GM19023 (cell line): ENCODE measurements around the gene SYPL2.
A peak's percentile ranks its signal among the peaks of the same experiment; 100 is the strongest.
"Not testable (repeated sequence)": the region's sequence is repeated elsewhere in the genome, so short reads cannot be mapped to it uniquely, and the experiment has no call there.

Source experiments
- ATAC-seq: cut with Tn5 transposase; IDR thresholded peaks from one replicate; pipeline ENCODE4 v1.9.1; 2021; ENCODE audit warnings: mild to moderate bottlenecking, moderate library complexity; ENCODE audit not compliant: unreplicated experiment

The SYPL2 gene

DNA sequence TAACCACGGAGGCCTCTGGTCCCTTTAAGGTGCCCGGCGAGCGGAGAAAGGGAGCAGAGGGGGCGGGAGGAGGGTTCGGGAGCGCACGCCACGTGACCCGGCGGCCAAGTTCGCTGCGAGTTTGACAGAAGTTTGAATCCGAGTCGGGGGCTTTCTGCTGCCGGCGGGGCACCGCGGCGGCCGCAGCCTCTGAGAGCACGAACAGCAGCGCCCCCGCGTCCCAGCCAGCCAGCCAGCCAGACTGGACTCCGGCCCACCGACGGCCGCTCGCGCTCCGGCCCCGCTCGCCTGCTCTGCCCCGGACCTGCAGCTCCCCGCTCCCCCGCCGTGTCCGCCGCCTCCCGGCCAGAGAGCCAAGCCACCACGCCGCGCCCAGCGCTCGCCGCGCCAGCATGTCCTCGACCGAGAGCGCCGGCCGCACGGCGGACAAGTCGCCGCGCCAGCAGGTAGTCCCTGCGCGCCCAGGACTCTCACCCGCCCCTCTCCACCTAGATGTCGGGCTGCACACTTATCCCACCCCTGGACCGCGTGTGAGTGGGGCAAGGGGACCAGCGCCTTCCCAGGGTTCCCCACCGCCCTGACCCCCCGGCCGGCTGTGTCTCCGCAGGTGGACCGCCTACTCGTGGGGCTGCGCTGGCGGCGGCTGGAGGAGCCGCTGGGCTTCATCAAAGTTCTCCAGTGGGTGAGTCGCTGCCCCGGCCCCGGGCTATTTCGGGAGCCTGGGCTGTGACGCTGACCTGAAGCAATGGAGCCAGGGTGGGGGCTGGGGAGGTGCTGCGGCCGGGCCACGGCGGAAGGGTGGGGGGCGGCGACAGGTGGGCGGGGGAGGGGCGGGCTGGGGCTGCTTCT, at the start of gene SYPL2:
Gene SYPL2, plus strand, starts transcription at position 95 of the 849 bp plus-strand sequence. Its CDS starts 298 bp downstream, at position 393.
- no peak for ATAC-seq

DNA sequence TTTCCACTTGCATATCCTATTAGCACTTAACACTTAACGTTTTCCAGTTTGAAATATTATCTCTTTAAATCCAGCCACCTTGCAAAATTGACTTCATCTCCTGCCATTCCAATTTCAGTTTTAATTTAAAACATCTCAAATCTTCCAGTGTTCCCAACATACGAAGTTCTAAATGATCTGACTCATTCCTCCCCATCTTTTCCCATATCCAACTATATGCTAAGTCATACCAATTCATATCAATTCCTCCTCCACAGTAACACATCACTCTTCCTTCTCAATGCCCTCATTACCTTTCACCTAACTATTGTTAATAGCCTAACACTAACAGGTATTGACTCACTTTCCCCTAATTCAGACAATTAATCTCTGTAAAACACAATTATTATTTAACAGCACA, 42.8 kb upstream of the SYPL2 start:
- no peak for ATAC-seq

DNA sequence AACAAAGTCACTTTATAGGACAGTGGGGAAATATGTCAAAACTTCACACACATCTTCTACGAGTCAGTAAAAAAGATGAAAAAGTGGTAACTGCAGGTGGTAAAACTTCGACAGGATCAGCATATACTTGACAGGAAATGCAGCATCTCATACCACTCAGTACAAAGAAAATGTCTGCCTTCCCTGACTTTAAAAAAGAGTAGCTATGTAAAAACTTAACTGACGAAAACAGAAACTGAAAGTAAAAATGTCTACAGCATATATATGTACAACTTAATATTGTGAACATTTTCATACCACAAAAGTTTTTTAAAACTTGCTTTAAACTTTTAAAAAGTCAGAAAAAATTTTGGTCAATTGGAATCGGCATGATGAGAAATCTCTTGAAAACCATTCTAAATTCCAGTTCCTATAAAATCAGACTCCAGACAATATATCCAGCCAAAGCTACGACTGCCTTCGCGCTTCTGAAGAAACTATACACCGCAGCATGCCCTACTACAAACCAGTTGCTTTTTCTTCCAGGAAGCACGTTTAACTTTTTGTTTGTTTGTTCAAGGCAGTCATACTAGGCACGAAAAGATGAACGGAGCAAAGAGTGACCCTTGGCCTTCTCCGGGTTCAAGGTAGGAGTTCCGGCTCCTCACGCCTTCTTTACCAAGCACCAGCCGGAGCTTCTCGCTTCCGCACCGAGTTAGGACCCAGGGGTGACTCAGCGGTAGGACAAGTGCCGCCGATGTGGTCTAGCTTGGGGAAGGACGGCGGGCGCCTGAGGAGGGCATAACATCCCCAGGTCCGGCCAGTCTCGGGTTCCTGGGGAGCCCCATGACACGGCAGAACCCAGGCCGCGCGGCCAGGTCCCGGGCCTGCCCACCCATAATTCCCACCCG, 40.7 kb upstream of the SYPL2 start:
- peak; percentile 28 for ATAC-seq

DNA sequence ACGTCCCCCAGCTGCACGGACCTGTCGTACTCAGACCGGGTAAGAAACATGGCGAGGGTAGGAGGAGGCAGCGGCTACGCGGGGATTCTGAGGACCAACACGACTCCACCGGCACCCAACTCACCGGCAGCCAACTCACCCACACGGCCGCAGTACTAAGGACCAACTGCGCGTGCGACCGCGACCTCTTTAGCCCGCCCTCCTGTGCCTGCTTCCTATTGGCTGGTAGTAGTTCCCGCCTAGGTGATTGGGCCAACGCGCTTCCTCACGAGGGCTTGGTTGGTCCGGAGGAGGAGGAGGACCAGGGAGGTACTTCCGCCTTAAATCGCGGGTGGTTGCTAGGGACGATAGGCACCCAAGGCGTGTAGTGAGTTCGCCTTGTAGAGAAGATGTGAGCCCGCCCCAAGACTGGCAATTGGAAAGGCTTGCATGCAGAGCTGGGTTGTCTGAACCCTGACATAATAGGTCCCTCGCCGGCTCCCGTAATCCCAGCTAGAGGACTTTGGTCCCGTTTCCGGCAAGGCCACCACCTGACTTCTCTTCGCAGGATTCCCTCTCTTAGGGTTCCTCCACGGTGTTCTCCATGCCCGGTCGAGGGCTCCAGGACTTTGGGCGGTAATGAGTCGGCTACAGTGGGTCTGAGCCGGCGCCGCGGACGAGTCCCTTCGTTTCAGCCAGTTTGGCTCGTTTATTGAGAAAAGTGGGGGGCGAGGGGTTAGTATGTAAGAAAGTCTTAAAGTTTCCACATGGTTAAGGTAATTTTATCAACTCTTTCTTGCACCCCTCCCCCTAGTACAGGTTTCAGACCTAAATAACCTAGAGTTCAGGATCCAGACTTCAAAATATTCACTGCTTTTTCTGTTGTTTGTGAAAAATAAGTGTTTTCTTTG, 39.8 kb upstream of the SYPL2 start, which contains the start of gene PSMA5:
Gene PSMA5, minus strand, starts transcription at position 168 of the 890 bp plus-strand sequence. Its CDS starts 118 bp downstream, at position 50.
- peak; percentile 98 for ATAC-seq

DNA sequence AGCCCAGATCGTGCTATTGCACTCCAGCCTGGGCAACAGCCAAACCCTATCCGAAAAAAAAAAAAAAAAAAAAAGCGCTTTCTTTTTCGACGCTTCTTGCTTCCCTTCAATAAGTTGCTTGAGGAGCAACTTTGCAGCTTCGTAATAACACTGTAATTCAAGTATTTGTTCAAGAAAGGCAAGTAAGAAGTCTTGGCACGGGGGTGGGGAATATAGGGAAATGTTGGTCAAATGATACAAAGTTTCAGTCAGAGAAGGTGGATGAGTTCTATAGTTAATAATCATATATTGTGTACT, 39.2 kb upstream of the SYPL2 start:
- ATAC-seq: no peak

DNA sequence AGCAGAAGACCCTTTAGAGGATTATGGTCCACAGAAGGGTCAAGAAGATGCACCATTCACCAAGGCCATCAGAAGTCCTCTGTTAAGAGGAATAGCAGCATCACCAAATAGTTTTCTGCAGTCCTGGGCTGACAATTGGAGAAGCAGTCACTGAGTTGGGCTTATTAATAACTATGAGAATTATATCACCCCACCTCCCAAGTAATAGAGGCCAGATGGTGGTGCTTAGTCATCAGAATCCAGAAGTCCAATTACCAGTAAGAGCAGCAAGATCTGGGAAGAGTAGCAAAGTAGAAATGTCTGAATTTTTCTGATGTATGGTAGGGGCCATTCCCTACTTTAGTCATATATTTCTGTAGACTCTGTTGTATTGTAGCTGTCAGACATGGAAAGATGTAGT, 34.0 kb upstream of the SYPL2 start:
- ATAC-seq: no peak

DNA sequence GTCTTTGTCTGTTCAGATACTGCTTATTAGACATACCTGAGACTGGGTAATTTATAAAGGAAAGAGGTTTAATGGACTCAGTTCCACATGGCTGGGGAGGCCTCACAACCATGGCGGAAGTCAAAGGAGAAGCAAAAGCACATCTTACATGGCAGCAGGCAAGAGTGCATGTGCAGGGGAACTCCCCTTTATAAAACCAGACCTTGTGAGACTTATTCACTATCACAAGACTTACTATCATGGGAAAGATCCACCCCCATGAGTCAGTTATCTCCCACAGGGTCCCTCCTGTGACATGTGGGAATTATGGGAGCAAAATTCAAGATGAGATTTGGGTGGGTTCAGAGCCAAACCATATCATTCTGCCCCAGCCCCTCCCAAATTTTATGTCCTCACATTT, 33.0 kb upstream of the SYPL2 start:
- no peak for ATAC-seq

DNA sequence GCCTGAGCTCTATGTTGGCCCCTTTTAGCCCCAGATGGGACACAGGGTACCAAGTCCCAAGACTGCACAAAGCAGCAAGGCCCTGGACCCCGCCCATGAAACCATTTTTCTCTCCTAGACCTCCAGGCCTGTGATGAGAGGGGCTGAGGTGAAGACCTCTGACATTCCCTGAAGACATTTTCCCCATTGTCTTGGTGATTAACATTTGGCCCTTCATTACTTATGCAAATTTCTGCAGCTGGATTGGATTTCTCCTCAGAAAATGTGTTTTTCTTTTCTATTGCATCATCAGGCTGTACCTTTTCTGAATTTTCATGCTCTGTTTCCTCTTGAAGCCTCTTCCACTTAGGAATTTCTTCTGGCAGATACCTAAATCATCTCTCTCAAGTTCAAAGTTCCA, 31.9 kb upstream of the SYPL2 start:
- ATAC-seq: no peak

DNA sequence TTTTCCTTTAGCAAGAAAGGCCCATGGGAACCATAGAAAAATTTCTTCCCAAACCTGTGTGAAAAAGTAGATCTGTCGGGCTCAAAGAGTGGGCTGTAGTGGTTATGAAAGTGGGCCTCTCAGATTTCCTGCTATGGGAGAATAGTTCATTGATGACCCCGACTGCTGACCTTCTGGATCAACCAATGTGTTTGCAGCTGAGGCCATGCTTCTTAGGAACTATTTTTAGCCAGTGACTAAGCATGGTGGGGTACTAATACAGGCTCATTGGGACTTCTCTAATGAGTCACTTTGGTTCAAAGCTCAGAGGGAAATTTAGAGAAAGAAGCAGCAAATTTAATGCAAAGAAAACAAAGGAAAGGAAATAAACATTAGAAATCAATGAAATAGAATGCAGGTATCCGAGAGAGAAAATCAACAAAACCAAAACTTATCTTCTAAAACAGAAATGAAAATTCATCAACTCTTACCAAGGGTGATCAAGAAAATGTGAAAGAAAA, 27.5 kb upstream of the SYPL2 start:
- no peak for ATAC-seq

DNA sequence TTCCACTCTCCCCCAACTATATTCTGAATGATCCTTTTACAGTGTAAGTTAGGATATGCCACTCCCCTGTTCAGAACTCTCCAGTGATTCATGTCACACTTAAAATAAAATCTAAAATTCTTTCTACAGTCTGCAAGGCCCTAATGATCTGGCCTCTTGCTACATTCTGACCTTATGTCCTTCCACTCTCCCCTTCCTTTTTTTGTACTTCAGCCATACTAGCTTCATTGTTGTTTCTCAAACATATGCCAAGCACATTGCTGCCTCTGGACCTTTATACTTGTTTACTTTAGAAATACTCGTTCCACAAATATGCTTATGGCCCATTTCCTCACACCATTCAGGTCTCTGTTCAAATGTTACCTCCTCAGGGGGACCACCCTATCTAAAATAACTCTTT, 25.3 kb upstream of the SYPL2 start:
- no peak for ATAC-seq

DNA sequence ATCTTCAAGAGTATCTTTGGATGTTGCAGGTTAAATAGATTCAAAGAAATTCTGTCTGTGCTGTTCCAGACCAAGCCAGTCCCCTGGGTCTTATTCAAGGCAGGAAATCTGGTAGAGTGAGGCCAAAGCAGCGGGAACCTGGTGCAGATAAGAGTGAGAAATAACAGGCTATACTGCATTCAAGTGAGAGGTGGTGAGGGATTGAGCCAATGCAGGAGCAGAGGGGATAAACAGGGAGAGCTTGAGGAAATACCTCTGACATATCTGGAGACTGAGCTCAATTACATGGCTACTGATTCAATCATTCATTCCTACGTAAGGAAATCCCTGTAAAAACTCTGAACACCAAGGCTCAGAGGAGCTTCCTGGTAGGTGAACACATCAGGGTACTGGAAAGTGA, 22.9 kb upstream of the SYPL2 start:
- ATAC-seq: no peak

DNA sequence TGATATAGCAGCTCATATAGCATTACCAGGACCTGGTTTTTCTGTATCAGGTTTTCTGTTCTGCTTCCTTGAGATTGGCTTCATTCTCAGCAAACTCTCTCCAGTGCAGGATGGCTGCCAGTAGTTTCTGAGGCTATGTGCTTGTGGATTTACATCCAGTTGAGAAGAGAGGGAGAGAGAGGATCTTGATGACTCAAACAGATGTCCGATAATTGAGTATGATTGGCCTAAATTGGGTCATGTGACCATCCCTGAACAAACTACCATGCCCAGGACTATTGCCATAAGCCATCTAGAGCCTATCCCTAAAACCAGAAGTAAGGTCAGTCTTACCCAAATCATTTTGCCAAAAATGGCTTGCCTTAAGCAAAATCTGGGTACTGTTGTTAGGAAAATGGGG, 22.0 kb upstream of the SYPL2 start:
- no peak for ATAC-seq

DNA sequence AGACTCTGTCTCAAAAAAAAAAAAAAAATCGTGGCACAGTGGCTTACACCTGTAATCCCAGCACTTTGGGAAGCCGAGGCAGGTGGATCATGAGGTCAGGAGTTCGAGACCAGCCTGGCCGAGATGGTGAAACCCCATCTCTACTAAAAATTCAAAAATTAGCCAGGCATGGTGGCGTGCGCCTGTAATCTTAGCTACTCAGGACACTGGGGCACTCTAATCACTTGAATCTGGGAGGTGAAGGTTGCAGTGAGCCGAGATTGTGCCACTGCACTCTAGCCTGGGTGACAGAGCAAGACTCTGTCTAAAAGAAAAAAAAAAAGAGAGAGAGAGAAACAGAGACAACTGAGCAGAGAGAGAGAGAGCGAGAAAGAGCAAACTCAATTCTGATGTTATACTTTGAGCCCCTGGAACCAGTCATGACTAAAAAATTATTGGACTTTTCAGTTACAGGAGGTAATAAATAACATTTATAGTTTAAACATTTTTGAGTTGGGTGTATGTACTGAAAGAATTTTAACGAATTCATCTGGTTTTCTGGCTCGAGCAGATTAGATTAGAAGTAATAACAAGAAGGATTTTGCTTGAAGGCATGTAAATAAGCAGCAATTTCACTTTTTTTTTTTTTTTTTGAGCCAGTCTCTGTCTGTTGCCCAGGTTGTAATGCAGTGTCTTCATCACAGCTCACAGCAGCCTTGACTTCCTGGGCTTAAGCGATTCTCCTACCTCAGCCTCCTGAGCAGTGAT, 20.2 kb upstream of the SYPL2 start:
- ATAC-seq: not testable (repeated sequence)

DNA sequence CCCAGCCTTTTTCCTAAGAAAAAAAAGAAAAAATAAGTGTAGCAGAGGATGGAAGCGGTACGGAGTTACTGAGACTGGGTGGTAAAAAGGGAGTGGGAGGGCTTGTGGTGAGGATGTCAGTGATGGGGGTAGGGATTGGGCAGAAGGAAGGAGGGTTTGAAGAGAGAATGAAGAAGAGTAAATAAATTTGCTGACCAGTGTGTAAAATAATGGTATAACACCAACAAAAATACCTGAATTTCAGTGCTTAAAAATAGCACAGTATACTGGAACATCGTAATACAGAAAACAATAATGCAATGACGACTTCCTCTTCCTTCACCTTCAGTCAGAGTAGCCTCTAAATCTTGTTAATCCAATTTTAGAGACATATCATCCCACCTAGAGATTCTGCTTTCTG, 18.8 kb upstream of the SYPL2 start:
- ATAC-seq: no peak

DNA sequence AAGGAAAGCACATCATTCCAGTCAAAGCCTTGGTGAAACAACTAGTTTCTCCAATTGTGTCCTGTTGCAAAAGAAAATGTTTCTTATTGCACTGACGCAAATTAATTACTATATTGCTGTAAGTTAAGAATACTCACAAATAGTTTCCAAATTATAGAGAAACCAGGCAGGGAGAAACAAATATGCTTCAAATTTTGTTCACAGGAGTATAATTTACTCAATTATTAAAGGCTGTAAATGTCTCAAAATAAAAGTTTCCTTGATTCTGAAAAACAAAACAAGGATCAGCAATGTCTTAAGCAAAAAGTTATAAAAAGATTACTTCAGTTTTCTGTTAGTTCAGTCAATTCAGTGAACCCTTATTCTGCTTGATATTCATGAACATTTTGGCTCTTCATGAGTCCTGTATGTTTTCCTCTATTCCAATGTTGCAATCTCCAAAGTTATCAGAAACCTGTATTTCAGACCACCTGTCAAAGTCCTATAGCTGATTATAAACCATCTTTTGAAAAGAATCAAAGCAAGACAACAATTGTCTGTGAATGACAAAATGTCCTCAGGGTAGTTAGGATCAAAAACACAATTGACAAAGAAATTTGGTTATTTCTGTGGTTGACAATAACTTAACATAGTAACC, 11.7 kb upstream of the SYPL2 start:
- no peak for ATAC-seq

DNA sequence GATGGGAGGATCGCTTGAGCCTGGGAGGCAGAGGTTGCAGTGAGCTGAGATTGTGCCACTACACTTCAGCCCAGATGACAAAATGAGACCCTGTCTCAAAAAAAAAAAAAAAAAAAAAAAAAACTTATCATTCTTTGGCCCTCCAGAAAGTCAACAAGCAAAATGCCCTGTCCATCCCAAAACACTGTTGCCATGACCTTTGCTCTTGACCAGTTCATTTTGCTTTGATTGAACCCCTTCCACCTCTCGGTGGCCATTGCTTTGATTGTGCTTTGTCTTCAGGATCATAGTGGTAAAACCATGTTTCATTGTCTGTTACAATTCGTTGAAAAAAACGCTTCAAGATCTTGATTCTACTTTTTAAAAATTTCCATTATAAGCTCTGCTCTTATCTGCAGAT, 8.5 kb upstream of the SYPL2 start:
- no peak for ATAC-seq

DNA sequence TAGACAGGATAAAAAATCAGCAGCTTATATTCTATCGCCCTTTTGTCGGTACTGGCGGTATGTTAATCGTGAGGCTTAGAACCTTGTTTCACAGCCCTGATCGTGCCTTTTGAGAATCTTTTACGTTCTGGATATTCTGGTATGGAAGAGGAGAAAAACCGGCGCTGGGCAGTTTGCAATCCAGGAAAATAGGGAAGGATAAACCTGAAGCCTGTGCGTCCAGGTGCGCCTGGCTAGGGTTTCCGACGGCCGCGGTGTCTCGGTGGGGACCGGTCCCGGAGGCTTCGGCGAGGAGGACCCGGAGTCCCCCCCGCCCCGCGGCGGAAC, 258 bp upstream of the SYPL2 start:
- no peak for ATAC-seq

DNA sequence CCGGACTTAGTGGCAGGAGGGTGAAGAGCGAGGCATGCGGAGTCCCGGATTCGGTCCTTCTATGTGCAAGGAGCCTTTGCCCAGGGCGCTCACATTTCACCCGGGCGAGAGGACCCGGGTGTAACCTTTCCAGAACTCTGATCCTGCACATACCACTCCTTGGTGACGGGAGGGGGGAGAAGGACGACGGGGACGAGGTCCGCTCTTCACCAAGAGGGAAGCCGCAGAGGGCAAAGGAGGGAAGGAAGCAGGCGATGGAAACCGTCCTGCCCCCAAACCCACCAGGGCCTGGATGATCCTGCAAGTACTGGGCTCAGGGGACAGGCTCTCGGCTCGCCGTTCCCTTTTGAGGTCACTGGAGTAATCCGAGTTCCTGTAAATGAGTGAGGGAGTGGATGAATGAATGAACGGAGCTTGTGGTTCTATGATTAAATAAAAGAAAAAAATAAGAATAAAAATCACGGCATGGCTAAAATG, 993 bp downstream of the SYPL2 start:
- ATAC-seq: no peak

DNA sequence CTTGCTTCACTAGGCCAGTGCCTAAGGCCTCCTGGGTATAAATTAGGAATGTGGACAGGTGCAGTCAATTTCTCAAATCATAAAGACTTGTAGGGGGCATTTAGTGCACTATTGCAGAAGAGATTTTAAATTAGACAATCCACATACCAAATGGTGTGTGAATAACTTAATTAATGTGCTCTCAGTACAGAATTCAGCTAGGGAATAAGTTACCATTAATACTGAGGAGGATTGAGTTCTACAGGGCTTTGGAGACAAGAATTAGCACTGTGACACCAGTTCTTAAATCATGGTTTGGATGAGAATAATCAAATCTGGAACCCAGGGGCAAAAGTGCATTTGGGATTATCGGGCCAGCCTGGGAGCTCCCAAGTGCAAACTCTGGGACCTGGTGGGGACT, 1.7 kb downstream of the SYPL2 start:
- no peak for ATAC-seq

DNA sequence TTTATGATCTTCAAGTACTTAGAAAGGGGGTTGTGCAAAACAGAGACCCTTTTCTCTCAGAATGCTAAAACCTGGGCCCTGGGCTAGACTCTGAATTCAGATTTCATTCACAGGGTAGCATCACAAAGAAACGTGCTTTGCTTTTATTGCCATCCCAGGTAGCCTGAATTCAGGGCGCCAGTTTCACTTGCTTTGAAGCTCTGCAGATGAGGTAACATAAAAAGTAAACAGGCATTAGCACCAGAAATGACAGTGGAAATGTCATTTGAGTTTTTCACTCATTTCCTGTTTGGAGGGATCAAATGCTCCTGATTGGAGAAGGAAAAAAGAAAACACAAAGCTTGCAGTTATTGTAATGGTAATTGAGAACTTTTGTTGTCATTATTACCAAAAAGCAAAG, 2.6 kb downstream of the SYPL2 start:
- ATAC-seq: no peak
